Brain microvascular endothelial cell (primary cell): ENCODE measurements around the gene TMTC1.

ENCODE experiments used
- DNase-seq: peaks from one replicate; pipeline ENCODE4 v3.0.0-alpha.2; 2020
- H3K27ac ChIP-seq: fragments of 250-450 bp; sonication (Bioruptor Pico); 2 replicates; pipeline ENCODE4 v1.5.1; 2020; ENCODE audit warnings: mild to moderate bottlenecking, moderate library complexity
- H3K27me3 ChIP-seq: fragments of 250-450 bp; sonication (Bioruptor Pico); replicated peaks from 2 replicates; pipeline ENCODE4 v1.5.1; 2020; ENCODE audit warnings: mild to moderate bottlenecking
- H3K36me3 ChIP-seq: fragments of 250-450 bp; sonication (Bioruptor Pico); replicated peaks from 2 replicates; pipeline ENCODE4 v1.5.1; 2020; ENCODE audit warnings: mild to moderate bottlenecking
- H3K4me3 ChIP-seq: 2 replicates; pipeline ENCODE4 v1.5.1; 2011; ENCODE audit warnings: low read depth, mild to moderate bottlenecking, control low read depth, low read length, moderate library complexity
- CTCF ChIP-seq: IDR thresholded peaks from 2 replicates; pipeline ENCODE4 v1.5.1; 2011; ENCODE audit warnings: low read depth, mild to moderate bottlenecking, moderate library complexity, low read length, control low read depth, inconsistent platforms; ENCODE audit errors: missing control alignments
- in situ Hi-C: cut with HindIII; loops from 2 replicates; pipeline ENCODE4 v1.10.0; 2017; ENCODE audit warnings: low sequenced_read_pairs, low pct_ligation_motif_present

Gene TMTC1

GRCh38 chr12:29741342-29742241 is 42.1 kb downstream of the TMTC1 start:
- peak overlapping the region; percentile 97 for H3K27ac ChIP-seq
- DNase-seq, result peak; percentile 88
- in situ Hi-C loops, result no loop called here

GRCh38 chr12:29739279-29739991 is 44.3 kb downstream of the TMTC1 start:
- no peak overlapping the region for H3K4me3 ChIP-seq
- no peak for TF ChIP-seq CTCF
- DNase-seq, result peak; percentile 56
- in situ Hi-C loops, result no loop called here
- peak overlapping the region; percentile 97 for H3K27ac ChIP-seq
- H3K27me3 ChIP-seq, result no peaks in the 10 kb centered on the region
- no peaks in the 10 kb centered on the region for H3K36me3 ChIP-seq

More at GRCh38 chr12:29741342-29742241, 42.1 kb downstream of the TMTC1 start:
- no peak for TF ChIP-seq CTCF
- Histone ChIP-seq H3K4me3 (no peak overlapping the region), H3K27me3 (no peaks in the 10 kb centered on the region), H3K36me3 (no peaks in the 10 kb centered on the region)

- DNase-seq, result no peak
- Histone ChIP-seq H3K27me3 (no peaks in the 10 kb centered on the region), H3K27ac (no peak overlapping the region), H3K36me3 (no peaks in the 10 kb centered on the region), H3K4me3 (no peak overlapping the region)
- in situ Hi-C loops, result no loop called here
- no peak for TF ChIP-seq CTCF
These were observed 45.4 kb downstream of the TMTC1 start for GRCh38 chr12:29738365-29738764.

GRCh38 chr12:29737644-29738043 is 46.1 kb downstream of the TMTC1 start:
- no peak for DNase-seq
- TF ChIP-seq CTCF, result no peak
- in situ Hi-C loops, result no loop called here
- Histone ChIP-seq H3K27ac (no peak overlapping the region), H3K4me3 (no peak overlapping the region), H3K36me3 (no peaks in the 10 kb centered on the region), H3K27me3 (no peaks in the 10 kb centered on the region)

GRCh38 chr12:29735604-29736003 is 48.1 kb downstream of the TMTC1 start:
- DNase-seq, result no peak
- no peak for TF ChIP-seq CTCF
- H3K27me3 ChIP-seq, result no peaks in the 10 kb centered on the region
- no peaks in the 10 kb centered on the region for H3K36me3 ChIP-seq
- H3K27ac ChIP-seq, result no peak overlapping the region
- H3K4me3 ChIP-seq, result no peak overlapping the region
- in situ Hi-C loops, result no loop called here
